HG02763 (cell line): ENCODE measurements around the gene IRF8.
"Not testable (repeated sequence)": the region's sequence is repeated elsewhere in the genome, so short reads cannot be mapped to it uniquely, and the experiment has no call there.

Experiments
- ATAC-seq: cut with Tn5 transposase; IDR thresholded peaks from one replicate; pipeline ENCODE4 v1.9.1; 2021; ENCODE audit warnings: mild to moderate bottlenecking, moderate library complexity; ENCODE audit not compliant: unreplicated experiment

Gene IRF8

GRCh38 chr16:85898521-85899442 is at the start of gene IRF8:
TSS of gene IRF8 (plus strand) at chr16:85899162. CDS start at chr16:85903016, 3,854 bp downstream.
- ATAC-seq, result peak; percentile 44

- no peak for ATAC-seq
Observed at GRCh38 chr16:85849388-85849787, 49.6 kb upstream of the IRF8 start.

GRCh38 chr16:85850344-85850880 is 48.5 kb upstream of the IRF8 start:
- no peak for ATAC-seq

- no peak for ATAC-seq
Observed at GRCh38 chr16:85851034-85851785, 47.8 kb upstream of the IRF8 start.

- ATAC-seq, result no peak
Observed at GRCh38 chr16:85853547-85854545, 45.1 kb upstream of the IRF8 start.

GRCh38 chr16:85854935-85855334 is 44.0 kb upstream of the IRF8 start:
- no peak for ATAC-seq

- no peak for ATAC-seq
Observed at GRCh38 chr16:85856079-85856478, 42.9 kb upstream of the IRF8 start.

GRCh38 chr16:85856585-85856984 is 42.4 kb upstream of the IRF8 start:
- ATAC-seq, result no peak

GRCh38 chr16:85857406-85857805 is 41.6 kb upstream of the IRF8 start:
- ATAC-seq, result no peak

GRCh38 chr16:85858571-85858970 is 40.4 kb upstream of the IRF8 start:
- not testable (repeated sequence) for ATAC-seq

- no peak for ATAC-seq
Observed at GRCh38 chr16:85858984-85859817, 39.8 kb upstream of the IRF8 start.

- no peak for ATAC-seq
Observed at GRCh38 chr16:85859818-85860125, 39.2 kb upstream of the IRF8 start.

- ATAC-seq, result peak; percentile 44
Observed at GRCh38 chr16:85860413-85861094, 38.4 kb upstream of the IRF8 start.

- no peak for ATAC-seq
Observed at GRCh38 chr16:85861095-85861825, 37.7 kb upstream of the IRF8 start.

GRCh38 chr16:85862476-85863383 is 36.2 kb upstream of the IRF8 start:
- ATAC-seq, result no peak

GRCh38 chr16:85863384-85863774 is 35.6 kb upstream of the IRF8 start:
- no peak for ATAC-seq

- ATAC-seq, result no peak
Observed at GRCh38 chr16:85864965-85865364, 34.0 kb upstream of the IRF8 start.
